Measurements from ENCODE around the gene IQCB1.

- TF ChIP-seq CTCF (IDR thresholded peaks at IDR 0.05; ENCODE audit: low read depth, low read length, missing input control) (no peak), HNF4A (conservative IDR thresholded peaks at IDR 0.05) (no peak), RAD21 (IDR thresholded peaks at IDR 0.05) (no peak), TAF1 (conservative IDR thresholded peaks at IDR 0.05) (no peak), MAX (IDR thresholded peaks at IDR 0.05) (no peak), EGR1 (IDR thresholded peaks at IDR 0.05; ENCODE audit: low read depth in 2 of 2) (no peak), HNF4G (IDR thresholded peaks at IDR 0.05) (no peak), FOXA2 (IDR thresholded peaks at IDR 0.05) (no peak)
- TF ChIP-seq, protein P1, sequence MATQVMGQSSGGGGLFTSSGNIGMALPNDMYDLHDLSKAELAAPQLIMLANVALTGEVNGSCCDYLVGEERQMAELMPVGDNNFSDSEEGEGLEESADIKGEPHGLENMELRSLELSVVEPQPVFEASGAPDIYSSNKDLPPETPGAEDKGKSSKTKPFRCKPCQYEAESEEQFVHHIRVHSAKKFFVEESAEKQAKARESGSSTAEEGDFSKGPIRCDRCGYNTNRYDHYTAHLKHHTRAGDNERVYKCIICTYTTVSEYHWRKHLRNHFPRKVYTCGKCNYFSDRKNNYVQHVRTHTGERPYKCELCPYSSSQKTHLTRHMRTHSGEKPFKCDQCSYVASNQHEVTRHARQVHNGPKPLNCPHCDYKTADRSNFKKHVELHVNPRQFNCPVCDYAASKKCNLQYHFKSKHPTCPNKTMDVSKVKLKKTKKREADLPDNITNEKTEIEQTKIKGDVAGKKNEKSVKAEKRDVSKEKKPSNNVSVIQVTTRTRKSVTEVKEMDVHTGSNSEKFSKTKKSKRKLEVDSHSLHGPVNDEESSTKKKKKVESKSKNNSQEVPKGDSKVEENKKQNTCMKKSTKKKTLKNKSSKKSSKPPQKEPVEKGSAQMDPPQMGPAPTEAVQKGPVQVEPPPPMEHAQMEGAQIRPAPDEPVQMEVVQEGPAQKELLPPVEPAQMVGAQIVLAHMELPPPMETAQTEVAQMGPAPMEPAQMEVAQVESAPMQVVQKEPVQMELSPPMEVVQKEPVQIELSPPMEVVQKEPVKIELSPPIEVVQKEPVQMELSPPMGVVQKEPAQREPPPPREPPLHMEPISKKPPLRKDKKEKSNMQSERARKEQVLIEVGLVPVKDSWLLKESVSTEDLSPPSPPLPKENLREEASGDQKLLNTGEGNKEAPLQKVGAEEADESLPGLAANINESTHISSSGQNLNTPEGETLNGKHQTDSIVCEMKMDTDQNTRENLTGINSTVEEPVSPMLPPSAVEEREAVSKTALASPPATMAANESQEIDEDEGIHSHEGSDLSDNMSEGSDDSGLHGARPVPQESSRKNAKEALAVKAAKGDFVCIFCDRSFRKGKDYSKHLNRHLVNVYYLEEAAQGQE (IDR thresholded peaks at IDR 0.05), result no peak
These were observed 43.6 kb upstream of the IQCB1 start for GRCh38 chr3:121878411-121878810.
